GM20000 (cell line): ENCODE data around the gene S1PR4.

Experiments
- DNase-seq: peaks from one replicate; pipeline ENCODE4 v3.0.0; 2012; ENCODE audit warnings: low spot score
- CTCF ChIP-seq: IDR thresholded peaks from 2 replicates; pipeline ENCODE4 v1.5.1; 2012; ENCODE audit warnings: mild to moderate bottlenecking, control low read depth; ENCODE audit errors: extremely low read depth, missing control alignments

Gene S1PR4

GRCh38 chr19:3146677-3147100, 31.9 kb upstream of the S1PR4 start:
- TF ChIP-seq CTCF = peak; percentile 58
- peak; percentile 51 for DNase-seq

GRCh38 chr19:3148503-3148902, 30.1 kb upstream of the S1PR4 start:
- no peak for DNase-seq
- TF ChIP-seq CTCF = no peak

- DNase-seq = no peak
- TF ChIP-seq CTCF = no peak
Measured at GRCh38 chr19:3149089-3149488, 29.5 kb upstream of the S1PR4 start.

- no peak for TF ChIP-seq CTCF
- DNase-seq = no peak
Measured at GRCh38 chr19:3149526-3150505, 28.8 kb upstream of the S1PR4 start.

GRCh38 chr19:3150739-3151329, 27.7 kb upstream of the S1PR4 start:
- no peak for DNase-seq
- TF ChIP-seq CTCF = no peak

- no peak for DNase-seq
- TF ChIP-seq CTCF = no peak
Measured at GRCh38 chr19:3151563-3152418, 26.8 kb upstream of the S1PR4 start.
